IMR-90 (cell line): ENCODE data around the gene NBEA. TPM values are rescaled to one million over a fixed set of nuclear protein-coding genes. Genes with fewer than 3 reads are reported as not detected.

ENCODE experiments used
- ATAC-seq: fragments of 200-7000 bp; cut with Tn5 transposase; 2 replicates; pipeline ENCODE4 v1.9.1; 2020; ENCODE audit warnings: low read depth, mild to moderate bottlenecking, moderate library complexity
- BruUV-seq: library from RNA; stranded (reverse); fragments of 400-500 nt; replicated peaks from 2 replicates; lab custom pipeline; 2021; lab: Mats Ljungman, UMichigan
- CTCF ChIA-PET: fragments of 300-600 bp; formaldehyde crosslinking; extraction: SDS; loops from one replicate; lab custom pipeline; 2021; ENCODE audit warnings: antibody characterized with exemption; lab: Yijun Ruan, JAX
- POLR2A ChIA-PET: fragments of 300-600 bp; sonication (Branson Sonifier 250); formaldehyde crosslinking; loops from one replicate; lab custom pipeline; 2022; ENCODE audit warnings: antibody characterized with exemption; ENCODE audit not compliant: unreplicated experiment; lab: Charles Lee
- DNase-seq: peaks from one replicate; pipeline ENCODE4 v3.0.0; 2013
- H2AFZ ChIP-seq: replicated peaks from 2 replicates; pipeline ENCODE3; 2013; ENCODE audit warnings: low read length, mild to moderate bottlenecking; ENCODE audit not compliant: poor library complexity
- H2AK5ac ChIP-seq: 2 replicates; pipeline ENCODE4 v1.6.1; 2013; ENCODE audit warnings: low read depth, low read length, inconsistent platforms
- H2AK9ac ChIP-seq: replicated peaks from 2 replicates; pipeline ENCODE3; 2013; ENCODE audit warnings: mild to moderate bottlenecking, low read depth, low read length, moderate library complexity; ENCODE audit not compliant: poor library complexity
- H2BK120ac ChIP-seq: 2 replicates; pipeline ENCODE4 v1.6.1; 2013; ENCODE audit warnings: low read depth, low read length, inconsistent platforms
- H2BK15ac ChIP-seq: 3 replicates; pipeline ENCODE4 v1.6.1; 2013; ENCODE audit warnings: low read depth, low read length, inconsistent platforms
- H2BK20ac ChIP-seq: 2 replicates; pipeline ENCODE4 v1.6.1; 2013; ENCODE audit warnings: low read depth, mild to moderate bottlenecking, inconsistent platforms, low read length, moderate library complexity
- H2BK5ac ChIP-seq: 2 replicates; pipeline ENCODE4 v1.6.1; 2013; ENCODE audit warnings: mild to moderate bottlenecking, low read depth, low read length, inconsistent platforms; ENCODE audit not compliant: poor library complexity, severe bottlenecking
- H3K14ac ChIP-seq: replicated peaks from 2 replicates; pipeline ENCODE4 v1.6.1; 2013; ENCODE audit warnings: low read depth, low read length, inconsistent platforms
- H3K18ac ChIP-seq: 2 replicates; pipeline ENCODE4 v1.6.1; 2013; ENCODE audit warnings: low read depth, low read length, control low read depth
- H3K23ac ChIP-seq: 2 replicates; pipeline ENCODE4 v1.6.1; 2013; ENCODE audit warnings: low read depth, low read length, inconsistent platforms
- H3K27ac ChIP-seq: 2 replicates; pipeline ENCODE4 v1.5.1; 2013; ENCODE audit warnings: mild to moderate bottlenecking, control low read depth, low read length; ENCODE audit not compliant: insufficient read depth
- H3K27me3 ChIP-seq: 2 replicates; pipeline ENCODE4 v1.6.1; 2013; ENCODE audit warnings: low read length; ENCODE audit not compliant: control insufficient read depth, insufficient read depth
- H3K36me3 ChIP-seq: 2 replicates; pipeline ENCODE4 v1.6.1; 2013; ENCODE audit warnings: low read length, mixed read lengths; ENCODE audit not compliant: control insufficient read depth, insufficient read depth
- H3K4ac ChIP-seq: 2 replicates; pipeline ENCODE4 v1.6.1; 2013; ENCODE audit warnings: low read depth, low read length, inconsistent platforms
- H3K4me1 ChIP-seq: 2 replicates; pipeline ENCODE4 v1.6.1; 2013; ENCODE audit warnings: low read length, mixed read lengths; ENCODE audit not compliant: control insufficient read depth, insufficient read depth
- H3K4me2 ChIP-seq: 2 replicates; pipeline ENCODE4 v1.6.1; 2013; ENCODE audit warnings: low read depth, mild to moderate bottlenecking, control low read depth, low read length, moderate library complexity
- H3K4me3 ChIP-seq: 2 replicates; pipeline ENCODE4 v1.5.1; 2013; ENCODE audit warnings: low read depth, mild to moderate bottlenecking, control low read depth, low read length, moderate library complexity; ENCODE audit not compliant: insufficient read depth
- H3K56ac ChIP-seq: 2 replicates; pipeline ENCODE4 v1.6.1; 2013; ENCODE audit warnings: low read length, inconsistent platforms; ENCODE audit not compliant: insufficient read depth; ENCODE audit errors: extremely low read depth
- H3K79me1 ChIP-seq, 2 experiments: 2 replicates each; pipeline ENCODE4 v1.6.1; 2013; ENCODE audit warnings: low read length in 2 of 2, inconsistent platforms in 1 of 2, low read depth in 1 of 2
- H3K9ac ChIP-seq: 2 replicates; pipeline ENCODE4 v1.6.1; 2013; ENCODE audit warnings: low read depth, low read length, control low read depth
- H3K9me1 ChIP-seq: 2 replicates; pipeline ENCODE4 v1.6.1; 2013; ENCODE audit warnings: low read length, inconsistent platforms; ENCODE audit not compliant: insufficient read depth
- H3K9me3 ChIP-seq: 2 replicates; pipeline ENCODE4 v1.6.1; 2013; ENCODE audit warnings: low read length; ENCODE audit not compliant: control insufficient read depth, insufficient read depth
- H4K20me1 ChIP-seq: 2 replicates; pipeline ENCODE4 v1.6.1; 2013; ENCODE audit warnings: low read length, inconsistent platforms; ENCODE audit not compliant: insufficient read depth
- H4K5ac ChIP-seq: 2 replicates; pipeline ENCODE4 v1.6.1; 2013; ENCODE audit warnings: mild to moderate bottlenecking, low read depth, low read length, control low read depth
- H4K8ac ChIP-seq, 2 experiments: 2 replicates each; pipeline ENCODE4 v1.6.1; 2013; ENCODE audit warnings: low read depth in 2 of 2, low read length in 2 of 2, control low read depth in 1 of 2, inconsistent platforms in 1 of 2
- H4K91ac ChIP-seq: 2 replicates; pipeline ENCODE4 v1.6.1; 2013; ENCODE audit warnings: low read depth, low read length, inconsistent platforms; ENCODE audit not compliant: insufficient read depth
- CHD1 ChIP-seq: IDR thresholded peaks from 2 replicates; pipeline ENCODE4 v1.6.1; 2012; ENCODE audit warnings: low read depth, low read length, improper control_type of control experiment
- WGBS, 2 experiments: methylation state at CpG; one replicate each; pipeline versions ENCODE4 v1.1.5 to v1.1.7; 2013; ENCODE audit warnings: missing lambda C conversion rate in 2 of 2; ENCODE audit not compliant: insufficient read length in 1 of 2; ENCODE audit errors: extremely low coverage in 2 of 2; 5-methylcytosine and 5-hydroxymethylcytosine counted together
- dilution Hi-C: fragments of 300-500 bp; cut with HindIII; formaldehyde crosslinking; loops from one replicate; pipeline ENCODE4 v1.14.3; 2018; ENCODE audit warnings: low sequenced_read_pairs; ENCODE audit not compliant: unreplicated experiment
- in situ Hi-C: fragments of 300-500 bp; cut with MboI; formaldehyde crosslinking; loops from 3 replicates; pipeline ENCODE4 v1.14.3; 2019; ENCODE audit warnings: low sequenced_read_pairs, inconsistent platforms, mixed read lengths
- intact Hi-C: fragments of 100-400 bp; cut with micrococcal nuclease; formaldehyde crosslinking; loops from 2 replicates; pipeline ENCODE4 v1.10.0; 2022
- polyA plus RNA-seq, 3 experiments: library from polyadenylated mRNA; depleted of rRNA; stranded (reverse); fragments of >200 nt; gene quantifications; 2 replicates each; pipeline ENCODE4 v1.2.3, GENCODE V29; 2012; ENCODE audit warnings: low replicate concordance in 1 of 3
- total RNA-seq: library from RNA; depleted of rRNA; stranded (reverse); fragments of >200 nt; gene quantifications from 2 replicates; pipeline ENCODE4 v1.2.3, GENCODE V29; 2012
- TF ChIP-seq, protein P1 (sequence below): fragments of 150-350 bp; IDR thresholded peaks from 2 replicates; pipeline ENCODE4 v1.6.1; 2016; ENCODE audit warnings: low read depth, mild to moderate bottlenecking, low read length, moderate library complexity, borderline replicate concordance

Gene NBEA
- total and polyA plus RNA-seq, 2 of the 4 experiments (the other 2 are of a cell fraction) = 0.82 to 2.2 TPM

DNA sequence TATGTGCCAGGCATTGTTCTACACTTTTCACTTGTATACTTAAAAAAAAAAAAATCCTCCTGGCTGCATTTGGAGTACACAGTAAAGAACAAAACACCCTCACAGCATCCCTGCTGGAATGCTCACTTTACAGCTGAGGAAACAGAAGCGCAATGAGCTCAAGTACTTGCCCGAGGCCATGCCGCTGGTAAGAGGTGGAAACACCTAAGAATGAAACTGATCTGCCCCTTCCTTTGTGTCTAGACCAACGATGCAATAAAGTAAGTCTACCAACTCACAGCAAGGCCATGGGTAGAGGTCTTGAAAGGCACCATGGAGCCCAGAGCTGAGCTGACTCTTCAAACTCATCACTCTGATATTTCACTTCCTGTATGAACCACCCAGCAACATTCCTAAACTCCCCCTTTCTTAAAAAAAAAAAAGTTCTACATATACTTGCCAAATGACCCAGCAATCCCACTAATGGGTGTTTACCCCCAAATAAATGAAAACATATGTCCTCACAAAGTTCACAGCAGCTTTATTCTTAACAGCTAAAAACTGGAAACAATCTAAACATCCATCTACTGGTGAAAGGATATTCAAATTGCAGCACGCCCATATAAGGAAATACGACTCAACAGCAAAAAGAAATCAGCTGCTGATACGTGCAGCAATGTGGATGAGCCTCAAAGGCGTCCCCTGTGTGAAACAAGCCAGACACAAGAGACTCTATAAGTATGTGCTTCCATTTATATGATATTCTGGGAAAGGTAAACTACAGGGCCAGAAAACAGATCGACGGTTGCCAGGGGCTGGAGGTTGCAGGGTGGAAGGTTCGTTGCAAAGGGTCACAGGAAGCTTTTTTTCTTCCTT, 771.1 kb downstream of the NBEA start:
- Histone ChIP-seq H3K9ac (no peak overlapping the region), H3K4me1 (peaks cover 16% of the 10 kb centered on the region), H3K4ac (peak overlapping the region; percentile 88), H3K9me3 (no peaks in the 10 kb centered on the region), H4K8ac (peak overlapping the region; percentile 57 to 83), H4K91ac (peak overlapping the region; percentile 77), H2BK20ac (peak overlapping the region; percentile 90), H3K18ac (peak overlapping the region; percentile 42), H3K27me3 (no peaks in the 10 kb centered on the region), H2AK9ac (no peak overlapping the region), H2BK120ac (peak overlapping the region; percentile 95), H3K4me2 (no peak overlapping the region), H2BK15ac (peak overlapping the region; percentile 86; the same call in 1 of the 3 replicates), H2BK5ac (peak overlapping the region; percentile 41), H3K36me3 (no peaks in the 10 kb centered on the region), H3K56ac (no peak overlapping the region), H3K23ac (peak overlapping the region; percentile 71; the same call in 1 of the 2 replicates), H3K14ac (peak overlapping the region; percentile 92), H3K9me1 (0 out of 2 replicates have a peak, but pooled peaks cover 5% of the 10 kb centered on the region), H3K4me3 (no peak overlapping the region), H2AFZ (peak overlapping the region; percentile 65), H4K20me1 (no peaks in the 10 kb centered on the region), H3K79me1 (no peaks in the 10 kb centered on the region), H4K5ac (peak overlapping the region; percentile 81), H3K27ac (peak overlapping the region; percentile 80), H2AK5ac (peak overlapping the region; percentile 56; the same call in 1 of the 2 replicates)
- in situ Hi-C loops = no loop called here
- no peak for TF ChIP-seq CHD1
- TF ChIP-seq, protein P1, sequence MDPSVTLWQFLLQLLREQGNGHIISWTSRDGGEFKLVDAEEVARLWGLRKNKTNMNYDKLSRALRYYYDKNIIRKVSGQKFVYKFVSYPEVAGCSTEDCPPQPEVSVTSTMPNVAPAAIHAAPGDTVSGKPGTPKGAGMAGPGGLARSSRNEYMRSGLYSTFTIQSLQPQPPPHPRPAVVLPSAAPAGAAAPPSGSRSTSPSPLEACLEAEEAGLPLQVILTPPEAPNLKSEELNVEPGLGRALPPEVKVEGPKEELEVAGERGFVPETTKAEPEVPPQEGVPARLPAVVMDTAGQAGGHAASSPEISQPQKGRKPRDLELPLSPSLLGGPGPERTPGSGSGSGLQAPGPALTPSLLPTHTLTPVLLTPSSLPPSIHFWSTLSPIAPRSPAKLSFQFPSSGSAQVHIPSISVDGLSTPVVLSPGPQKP = peak; percentile 65; the same call in 1 of the 2 replicates
- ChIA-PET POLR2A (interaction anchor here (0.5 kb wide), 1 partner anchor 90 kb away, joined by 4 read pairs; no protein-coding TSS in a partner anchor), CTCF (interaction anchor here (0.6 to 1.2 kb wide), 6 partner anchors 9 to 619 kb away, joined by 3 to 4 read pairs (median 4); no protein-coding TSS in a partner anchor)
- intact Hi-C loops = no loop called here
- dilution Hi-C loops = no loop called here
- DNase-seq (peak; percentile 71), ATAC-seq (peak; percentile 78)
- no TSS peak for BruUV-seq
- 90% methylated on average over 2 of the region's 11 CpGs; no CpG with 5 or more reads in 1 of the 2 experiments for WGBS, 2 experiments
